Measurements from ENCODE around the gene GSTA4.

GRCh38 chr6:52983159-52983848 lies 11.8 kb downstream of the GSTA4 start:
- TF ChIP-seq REST (IDR thresholded peaks at IDR 0.05; ENCODE audit: insufficient read depth in 1 of 2, low read depth in 2 of 2, low read length in 1 of 2) = no peak
- no peak for TF ChIP-seq POLR2AphosphoS5 (IDR thresholded peaks at IDR 0.05; ENCODE audit: low read depth, low read length)
- TF ChIP-seq CTCF (IDR thresholded peaks at IDR 0.05) = no peak
- TF ChIP-seq SIN3A (IDR thresholded peaks at IDR 0.05; ENCODE audit: borderline replicate concordance, insufficient read depth, low read depth, low read length) = no peak
- no peak for TF ChIP-seq TCF7L2 (IDR thresholded peaks at IDR 0.05; ENCODE audit: low read depth, low read length)

Data from Panc1 (cell line).